GM20431 (cell line): ENCODE measurements around the gene TMEM126B.
"Not testable (repeated sequence)": the region's sequence is repeated elsewhere in the genome, so short reads cannot be mapped to it uniquely, and the experiment has no call there.

Experiments used
- in situ Hi-C: fragments of 300-500 bp; cut with MseI, MboI; formaldehyde crosslinking; loops from one replicate; pipeline ENCODE4 v1.15.0; 2020; ENCODE audit warnings: low sequenced_read_pairs; ENCODE audit not compliant: unreplicated experiment

TMEM126B gene

DNA sequence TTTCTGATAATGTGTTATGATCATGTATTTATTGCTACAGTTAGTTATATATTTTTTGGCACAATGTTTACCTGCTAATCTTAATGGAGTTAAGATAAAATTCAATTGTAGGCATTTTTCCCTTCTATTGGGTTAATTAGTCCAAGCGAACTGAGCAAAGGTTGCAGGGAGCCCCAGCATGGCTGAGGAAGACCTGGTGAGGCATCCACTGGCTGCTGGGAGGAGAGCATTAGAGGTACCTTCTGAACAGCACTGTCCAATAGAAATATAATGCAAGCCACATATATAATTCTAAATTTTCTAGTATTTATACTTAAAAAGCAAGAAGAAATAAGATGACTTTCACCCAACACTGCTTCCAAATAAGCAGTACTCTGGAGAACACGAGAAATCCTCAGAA is 18.7 kb downstream of the TMEM126B start:
- in situ Hi-C loops = no loop called here

DNA sequence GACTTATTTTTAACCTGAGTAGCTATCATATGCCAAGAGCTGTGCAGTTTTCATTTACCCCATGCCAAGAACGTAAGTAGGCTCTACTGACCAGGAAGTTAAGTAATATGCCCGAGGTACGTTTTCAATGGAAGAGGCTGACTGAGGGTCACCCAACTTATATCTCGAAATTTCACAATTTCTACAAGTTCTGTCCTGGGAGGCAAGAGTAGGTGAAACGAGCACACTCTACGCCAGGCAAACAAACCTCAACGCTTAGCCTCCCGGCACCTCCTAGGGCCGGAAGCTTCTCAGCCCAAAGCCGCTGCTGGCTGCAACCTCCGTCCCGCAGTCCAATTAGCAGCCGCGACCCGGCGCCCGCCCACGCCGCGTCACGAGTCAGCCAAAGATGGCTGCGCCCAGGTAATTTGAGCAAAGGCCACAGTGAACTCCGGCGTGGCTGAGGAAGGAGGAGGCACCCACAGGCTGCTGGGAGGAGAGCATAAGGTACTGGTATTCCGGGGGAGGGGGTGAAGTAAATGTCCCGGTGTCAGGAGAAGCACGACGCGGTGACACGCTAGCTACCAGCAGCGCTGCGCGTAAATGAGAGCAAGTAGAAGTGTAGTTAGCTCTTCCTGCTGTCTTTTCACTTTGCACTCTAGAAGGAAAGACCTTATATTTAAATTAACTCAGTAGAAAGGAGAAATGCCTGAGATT is 19.4 kb downstream of the TMEM126B start, which contains the start of gene TMEM126A:
Gene TMEM126A (plus strand): TSS at position 364 of the 696 bp plus-strand sequence. CDS start 2,289 bp downstream, outside the sequence.
- in situ Hi-C loops = no loop called here

DNA sequence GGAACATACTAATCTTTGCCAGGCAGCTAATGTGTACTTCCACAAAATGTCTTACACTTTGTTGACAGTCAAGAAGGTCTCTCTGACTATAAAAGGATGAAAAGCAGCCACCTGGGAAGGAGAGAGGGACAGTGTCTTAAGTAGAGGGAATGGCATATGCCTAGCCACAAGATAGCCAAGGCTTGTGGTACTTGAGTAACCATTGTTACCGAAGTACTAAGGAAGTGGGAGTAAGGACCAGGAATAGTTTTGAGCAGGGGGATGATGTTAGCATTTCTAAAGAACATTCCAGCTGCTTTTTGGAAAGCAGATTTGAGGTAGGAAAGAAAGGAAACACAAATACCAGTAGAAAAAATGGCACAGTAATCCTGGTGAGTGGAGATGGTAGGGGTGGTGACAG is 22.7 kb downstream of the TMEM126B start:
- in situ Hi-C loops = no loop called here

DNA sequence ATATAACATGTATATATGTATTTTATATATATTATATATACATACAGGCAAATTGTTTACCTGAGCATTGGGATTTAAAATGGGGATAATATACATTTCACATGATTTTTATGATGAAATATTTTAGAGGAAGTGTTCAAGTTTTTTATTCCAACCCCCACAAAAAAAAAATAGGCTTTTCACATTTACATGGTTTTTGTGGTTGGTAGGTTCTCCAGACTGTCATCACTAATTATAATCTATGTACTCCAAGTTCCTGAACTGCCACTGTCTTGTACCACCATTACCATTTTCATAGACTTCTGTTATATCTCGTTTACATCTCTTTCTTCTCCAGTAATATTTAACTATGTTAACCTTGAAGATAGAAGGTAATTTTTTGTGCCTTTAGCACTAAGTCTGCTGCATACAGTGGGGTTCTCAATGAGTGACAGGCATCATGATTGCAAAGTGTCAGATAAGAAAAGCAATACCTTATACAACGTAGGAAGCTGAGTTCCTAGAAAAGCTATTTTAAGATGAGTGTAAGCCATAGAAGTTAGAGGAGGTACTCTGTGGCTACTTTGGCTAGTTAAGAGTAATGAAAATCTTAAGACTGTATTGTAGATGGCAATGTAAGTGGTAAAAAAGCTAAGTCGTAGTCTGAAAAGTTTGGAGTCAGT is 24.5 kb downstream of the TMEM126B start:
- in situ Hi-C loops = no loop called here

DNA sequence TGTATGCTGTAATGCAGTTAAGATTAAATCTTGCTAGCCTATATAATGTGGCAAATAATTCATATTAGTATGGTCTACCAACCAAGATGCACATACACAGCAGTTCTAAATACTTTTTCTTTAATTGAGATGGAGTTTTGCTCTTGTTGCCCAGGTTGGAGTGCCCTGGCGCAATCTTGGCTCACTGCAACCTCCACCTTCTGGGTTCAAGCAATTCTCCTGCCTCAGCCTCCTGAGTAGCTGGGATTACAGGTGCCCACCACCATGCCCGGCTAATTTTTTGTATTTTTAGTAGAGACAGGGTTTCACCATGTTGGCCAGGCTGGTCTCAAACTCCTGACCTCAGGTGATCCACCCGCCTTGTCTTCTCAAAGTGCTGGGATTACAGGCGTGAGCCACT is 25.9 kb downstream of the TMEM126B start:
- in situ Hi-C loops = not testable (repeated sequence)

DNA sequence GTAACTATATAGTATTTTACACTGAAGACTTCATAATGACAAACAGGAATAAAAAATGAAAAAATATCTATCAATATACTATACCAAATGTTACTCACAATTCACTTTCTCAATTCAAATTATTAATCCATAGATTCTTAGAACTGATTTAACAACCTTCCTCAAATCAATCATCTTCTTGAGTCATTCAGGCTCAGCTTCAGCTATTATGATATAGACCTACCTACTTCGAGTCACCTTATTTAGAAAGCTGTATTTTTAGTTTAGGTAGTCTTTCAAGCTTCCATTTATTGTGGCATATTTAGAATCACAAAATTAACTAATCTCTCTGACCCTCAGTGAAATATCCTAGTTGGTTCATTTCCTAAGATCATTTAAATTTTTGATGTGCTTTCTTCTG is 28.4 kb downstream of the TMEM126B start:
- in situ Hi-C loops = no loop called here

DNA sequence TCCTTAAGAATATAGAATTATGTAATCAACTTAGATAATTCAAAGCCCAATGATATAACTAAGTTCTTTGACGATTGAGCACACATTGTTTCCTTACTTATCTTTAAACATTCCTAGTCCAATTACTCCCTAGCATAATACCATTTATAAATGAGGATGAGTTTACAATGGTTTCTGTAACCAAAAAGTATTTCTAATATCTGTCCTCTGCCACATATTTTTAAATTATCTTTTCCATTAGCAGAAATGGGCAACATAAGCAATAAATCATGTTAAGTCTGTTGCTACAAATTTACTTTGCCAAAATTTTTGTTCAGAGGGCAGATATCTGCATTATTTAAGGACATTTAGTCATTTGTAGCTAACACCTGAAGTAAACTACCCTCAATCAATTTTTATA is 29.8 kb downstream of the TMEM126B start:
- in situ Hi-C loops = no loop called here

DNA sequence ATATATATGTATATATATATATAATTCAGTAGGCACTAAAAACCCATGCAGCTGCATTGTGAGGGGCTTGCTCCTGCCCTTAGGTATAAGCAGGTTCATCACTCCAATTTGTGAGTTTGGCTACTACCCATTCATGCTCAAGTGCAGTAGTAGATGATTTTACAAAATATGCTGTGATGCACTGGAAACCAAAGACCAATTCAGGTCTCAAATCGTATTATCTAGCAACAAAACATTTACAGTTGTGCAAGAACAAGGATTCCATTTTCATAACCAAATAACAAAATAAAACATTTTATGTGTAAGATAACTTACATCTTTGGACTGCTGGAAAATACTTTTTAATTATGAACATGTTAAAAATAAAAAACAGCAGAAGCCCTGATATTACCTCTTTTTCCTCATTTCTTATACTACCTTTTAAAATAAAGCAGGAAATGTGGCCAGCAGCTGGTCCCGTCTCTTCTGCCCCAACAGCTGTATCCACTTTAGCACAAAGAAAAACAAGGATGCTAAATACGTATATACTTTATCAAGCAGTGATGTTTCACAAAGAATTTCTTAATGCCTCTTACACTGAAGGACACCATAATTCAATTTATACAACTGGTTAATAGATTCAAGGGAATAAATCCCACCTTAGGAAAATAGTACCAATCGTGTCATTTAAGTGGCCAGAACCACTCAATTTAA is 33.7 kb downstream of the TMEM126B start:
- in situ Hi-C loops = no loop called here

DNA sequence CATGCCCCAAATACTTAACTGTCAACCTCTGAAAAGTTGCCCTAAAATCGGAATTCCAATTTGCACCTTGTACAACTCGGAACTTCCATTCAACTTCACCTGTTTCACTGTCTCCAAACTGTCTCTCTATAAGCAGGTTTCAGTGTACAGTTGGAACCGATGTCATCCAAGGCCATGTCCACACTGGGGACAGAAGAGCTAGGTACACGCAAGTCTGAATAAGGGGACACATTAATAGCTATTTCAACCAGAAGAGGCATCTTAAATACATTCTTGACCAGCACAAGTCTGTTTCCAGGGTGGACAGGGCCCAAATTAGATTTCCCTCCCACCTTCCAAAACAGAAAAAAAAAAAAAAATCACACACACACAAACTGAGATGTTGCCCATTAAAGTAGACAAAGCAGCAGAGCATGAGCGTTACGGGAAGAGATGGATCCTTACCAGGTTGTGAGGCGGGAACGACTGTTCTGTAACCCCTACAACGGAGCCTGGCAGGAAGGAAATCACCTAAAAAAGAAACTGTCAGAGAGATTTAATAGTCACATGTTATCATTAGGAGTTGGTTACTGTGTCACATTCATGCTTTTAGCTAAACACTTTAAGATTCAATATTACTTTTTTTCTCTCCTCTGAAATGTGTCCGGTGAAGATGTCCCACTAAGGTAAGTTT is 34.8 kb downstream of the TMEM126B start:
- in situ Hi-C loops = no loop called here

DNA sequence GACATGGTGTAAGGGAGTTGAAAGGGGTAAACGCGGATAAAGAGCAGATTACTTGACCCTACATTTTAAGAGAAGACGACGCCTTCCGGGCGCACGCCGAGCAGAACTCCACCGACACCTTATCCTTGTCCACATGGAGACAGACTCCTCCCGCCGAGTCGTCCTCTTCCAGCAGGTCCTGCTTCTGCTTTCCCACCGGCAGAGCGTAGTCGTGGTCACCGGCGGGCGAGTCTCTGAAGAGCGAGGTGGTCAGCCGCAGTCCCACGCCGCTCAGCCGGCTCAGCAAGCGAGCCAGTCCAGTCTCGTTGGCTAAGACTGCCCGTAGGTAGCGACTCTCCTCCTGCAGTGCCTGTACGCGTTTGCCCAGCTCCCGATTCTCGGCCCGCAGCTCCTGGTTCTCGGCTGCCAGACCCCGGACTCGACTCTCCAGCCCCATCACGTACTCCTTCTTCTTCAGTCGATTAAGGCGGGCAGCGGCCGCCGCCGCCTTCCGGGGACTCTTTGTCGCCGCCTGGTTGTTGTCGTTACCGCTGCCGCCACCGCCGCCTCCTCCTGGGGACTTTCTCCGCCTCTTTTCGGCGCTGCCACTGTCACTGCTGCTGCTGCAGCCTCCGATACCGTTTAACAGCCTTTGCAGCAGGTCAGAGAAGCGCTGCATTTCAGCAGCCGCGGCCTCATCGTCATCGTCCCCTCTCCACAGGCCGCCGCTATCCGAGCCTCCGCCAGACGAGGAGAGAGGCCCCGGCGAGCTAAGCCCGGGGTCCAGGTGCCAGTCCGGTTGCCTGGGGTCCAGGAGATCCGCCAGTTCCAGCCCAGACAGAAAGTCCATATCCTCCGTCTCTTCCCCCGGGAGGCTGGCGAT is 35.6 kb downstream of the TMEM126B start:
- in situ Hi-C loops = no loop called here

DNA sequence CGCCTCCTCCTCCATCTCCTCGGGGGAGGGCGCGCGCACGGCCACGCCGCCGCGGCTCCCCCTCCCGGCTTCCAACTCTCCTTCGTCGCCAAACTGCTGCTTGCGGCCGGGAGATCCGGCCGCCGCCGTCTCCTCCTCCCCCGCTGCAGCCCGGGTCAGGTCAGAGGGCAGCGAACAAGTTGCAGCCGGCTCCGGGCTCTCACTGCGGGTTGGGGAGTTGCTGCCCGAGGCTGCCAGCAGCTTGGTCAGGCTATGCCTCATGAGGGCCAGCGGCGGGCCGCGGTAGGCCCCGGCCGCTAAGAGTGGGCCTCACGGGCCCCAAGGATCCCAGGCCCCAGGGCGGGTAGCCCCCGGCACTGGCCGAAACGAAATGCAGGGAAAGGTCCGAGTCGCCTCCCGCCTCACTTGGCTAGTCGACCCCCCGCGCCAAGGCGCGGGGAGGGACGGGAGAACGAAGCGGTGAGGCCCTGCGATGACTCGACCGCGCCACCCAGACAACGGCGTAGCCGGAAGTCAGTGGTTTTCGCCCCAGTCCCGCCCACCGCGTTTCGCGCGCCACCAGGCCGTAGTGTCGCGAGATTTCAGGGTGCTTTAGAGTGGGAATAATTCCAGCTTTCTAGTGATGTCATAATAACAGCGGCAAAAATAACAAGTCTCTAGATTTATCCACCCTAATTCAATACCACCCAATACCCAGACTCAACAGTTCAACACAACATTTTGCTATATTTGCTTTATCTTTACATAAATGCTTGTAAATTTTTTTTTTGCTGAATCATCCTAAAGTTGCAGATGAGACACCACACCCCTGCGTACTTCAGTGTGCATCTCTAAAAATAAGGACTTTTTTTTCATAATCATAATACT is 36.5 kb downstream of the TMEM126B start, which contains the start of gene CREBZF:
Gene CREBZF (minus strand): TSS at position 515 of the 867 bp plus-strand sequence. CDS start 254 bp downstream, at position 261.
- in situ Hi-C loops = no loop called here

DNA sequence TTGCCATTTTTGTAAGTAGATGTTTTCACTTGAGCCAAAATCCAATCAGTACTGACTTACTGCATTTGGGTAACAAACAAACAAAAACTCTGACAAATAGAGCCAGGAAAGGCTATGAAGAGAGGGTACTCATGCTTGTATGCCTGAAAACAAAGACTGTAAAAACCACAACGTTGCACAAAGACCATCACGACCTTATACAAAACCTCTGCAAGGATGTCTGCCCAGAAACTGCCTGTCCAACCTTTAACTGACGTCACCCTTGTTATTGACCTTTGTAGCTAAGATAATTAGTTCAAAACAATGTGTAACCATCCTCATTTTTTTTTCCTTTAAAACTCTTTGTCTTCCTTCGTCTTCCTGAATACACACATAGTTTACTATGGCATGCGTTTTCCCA is 37.3 kb downstream of the TMEM126B start:
- in situ Hi-C loops = no loop called here

DNA sequence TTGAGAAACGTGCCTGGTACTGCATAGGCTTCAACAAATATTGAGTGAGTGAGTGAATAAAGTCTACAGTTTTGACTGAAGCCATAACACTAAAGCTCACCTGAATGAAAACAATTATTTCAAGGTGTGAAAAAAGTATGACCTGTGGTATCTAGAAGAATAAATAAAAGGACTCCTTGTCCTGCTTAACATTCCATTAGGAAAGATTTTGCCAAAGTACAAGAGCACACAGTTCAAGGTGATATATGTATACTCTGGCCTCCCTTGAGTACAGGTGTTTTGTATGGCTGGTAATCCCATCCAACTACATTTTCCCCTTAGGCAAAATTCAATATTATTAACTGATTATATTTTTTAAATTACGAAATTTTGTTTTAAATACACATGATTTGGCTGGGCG is 38.3 kb downstream of the TMEM126B start:
- in situ Hi-C loops = no loop called here

DNA sequence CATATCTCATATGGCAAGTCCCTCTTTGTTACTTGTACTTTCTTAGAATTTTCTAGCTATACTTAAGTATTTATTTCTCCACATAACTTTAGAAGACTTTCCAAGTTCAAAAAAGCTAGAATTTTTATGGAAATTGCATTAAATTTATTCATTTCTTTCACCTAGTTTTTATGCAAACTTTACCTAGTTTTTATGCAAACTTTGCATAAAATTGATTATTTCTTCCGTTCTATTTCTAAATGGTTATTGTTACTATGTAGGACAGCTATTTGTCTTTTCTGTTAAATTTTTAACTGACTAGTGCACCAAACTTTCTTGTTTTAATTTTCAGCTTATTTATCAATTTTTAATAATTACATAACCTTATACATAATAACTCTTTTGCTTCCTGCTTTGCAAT is 39.8 kb downstream of the TMEM126B start:
- in situ Hi-C loops = no loop called here

DNA sequence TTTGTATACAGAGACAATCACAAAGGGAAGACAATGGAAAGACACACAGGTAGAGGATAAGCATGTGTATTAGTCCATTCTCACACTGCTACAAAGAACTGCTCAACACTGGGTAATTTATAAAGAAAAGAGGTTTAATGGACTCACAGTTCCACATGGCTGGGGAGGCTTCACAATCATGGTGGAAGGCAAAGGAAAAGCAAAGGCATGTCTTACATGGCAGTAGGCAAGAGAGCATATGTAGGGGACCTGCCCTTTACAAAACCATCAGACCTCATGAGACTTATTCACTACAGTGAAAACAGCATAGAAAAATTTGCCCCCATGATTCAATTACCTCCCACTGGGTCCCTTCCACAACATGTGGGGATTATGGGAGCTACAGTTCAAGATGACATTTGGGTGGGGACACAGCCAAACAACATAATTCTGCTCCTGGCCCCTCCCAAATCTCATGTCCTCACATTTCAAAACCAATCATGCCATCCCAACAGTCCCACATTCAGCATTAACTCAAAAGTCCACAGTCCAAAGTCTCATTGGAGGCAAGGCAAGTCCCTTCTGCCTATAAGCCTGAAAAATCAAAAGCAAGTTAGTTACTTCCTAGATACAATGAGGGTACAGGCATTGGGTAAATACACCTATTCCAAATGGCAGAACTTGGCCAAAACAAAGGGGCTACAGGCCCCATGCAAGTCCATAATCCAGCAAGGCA is 42.7 kb downstream of the TMEM126B start:
- in situ Hi-C loops = not testable (repeated sequence)

DNA sequence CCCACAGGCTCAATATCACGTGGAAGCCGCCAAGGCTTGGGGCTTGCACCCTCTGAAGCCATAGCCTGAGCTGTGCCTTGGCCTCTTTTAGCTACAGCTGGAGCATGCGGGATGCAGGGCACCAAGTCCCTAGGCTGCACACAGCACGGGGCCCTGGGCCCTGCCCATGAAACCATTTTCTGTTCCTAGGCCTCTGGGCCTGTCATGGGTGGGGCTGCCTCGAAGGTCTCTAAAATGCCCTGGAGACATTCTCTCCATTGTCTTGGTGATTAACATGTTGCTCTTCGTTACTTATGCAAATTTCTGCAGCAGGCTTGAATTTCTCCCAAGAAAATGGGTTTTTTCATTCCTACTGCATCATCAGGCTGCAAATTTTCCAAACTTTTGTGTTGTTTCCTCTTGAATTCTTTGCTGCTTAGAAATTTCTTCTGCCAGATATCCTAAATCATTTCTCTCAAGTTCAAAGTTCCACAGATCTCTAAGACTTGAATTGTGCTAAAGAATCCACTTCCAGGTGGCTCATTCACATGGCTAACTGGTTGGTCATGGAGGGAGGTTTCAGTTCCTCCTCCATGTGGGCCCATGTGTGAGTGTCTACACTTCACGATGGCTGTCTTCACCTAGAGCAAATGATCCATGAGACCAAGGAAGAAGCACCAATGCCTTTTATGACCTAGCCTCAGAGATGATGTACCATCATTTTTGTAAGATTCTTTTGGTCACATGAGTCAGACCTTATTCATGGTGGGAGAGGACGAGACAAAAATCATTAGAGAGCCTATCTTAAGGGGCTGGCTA is 43.9 kb downstream of the TMEM126B start:
- in situ Hi-C loops = no loop called here

DNA sequence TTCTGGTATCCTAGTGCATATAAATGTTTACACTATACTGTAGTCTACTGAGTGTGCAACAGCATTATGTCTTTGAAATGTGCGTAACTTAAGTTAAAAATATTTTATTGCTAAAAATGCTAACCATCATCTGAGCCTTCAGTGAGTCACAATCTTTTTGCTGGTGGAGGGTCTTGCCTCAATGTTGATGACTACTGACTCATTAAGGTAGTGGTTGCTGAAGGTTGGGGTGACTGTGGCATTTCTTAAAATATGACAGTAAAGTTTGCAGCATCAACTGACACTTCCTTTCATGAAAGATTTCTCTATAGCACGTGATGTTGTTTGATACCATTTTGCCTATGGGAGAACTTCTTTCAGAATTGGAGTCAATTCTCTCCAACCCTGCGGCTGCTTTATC is 45.0 kb downstream of the TMEM126B start:
- in situ Hi-C loops = no loop called here
